Body of pancreas (tissue), 4 donors: Measurements from ENCODE around the gene PPM1H.

Experiments
- CTCF ChIP-seq, 7 experiments: fragments of 450-650 bp in 4 of 7; fragments of 200-600 bp in 3 of 7; sonication (generic) in 3 of 7; IDR thresholded peaks; one replicate each; pipeline ENCODE4 v1.5.1; 2016 to 2019; ENCODE audit warnings: antibody characterized with exemption in 7 of 7
- POLR2A ChIP-seq, 3 donors: fragments of 450-650 bp; IDR thresholded peaks; one replicate each; pipeline ENCODE4 v1.6.1; 2016; ENCODE audit warnings: antibody characterized with exemption in 3 of 3, mild to moderate bottlenecking in 2 of 3

GRCh38 chr12:62903151-62903550 is 31.8 kb downstream of the PPM1H start:
- TF ChIP-seq CTCF (IDR thresholded peaks at IDR 0.05): no peak
- no peak for TF ChIP-seq POLR2A (IDR thresholded peaks at IDR 0.05)
